Mesothelial cell of epicardium (in vitro differentiated cells): ENCODE measurements around the gene ZNF20. TPM values are rescaled to one million over a fixed set of nuclear protein-coding genes. Genes with fewer than 3 reads are reported as not detected.
"Not testable (repeated sequence)": the region's sequence is repeated elsewhere in the genome, so short reads cannot be mapped to it uniquely, and the experiment has no call there.

Experiments used
- DNase-seq, 2 experiments: peaks; one replicate each; pipeline ENCODE4 v3.0.0; 2021; ENCODE audit warnings: low spot score in 2 of 2; ENCODE audit not compliant: unreplicated experiment in 2 of 2
- H3K27ac Mint-ChIP-seq: 2 replicates; pipeline ENCODE4 v1.8.0; 2021; ENCODE audit warnings: mixed read lengths
- H3K27me3 Mint-ChIP-seq: 2 replicates; pipeline ENCODE4 v1.8.0; 2021; ENCODE audit warnings: low read depth, mixed read lengths
- H3K36me3 Mint-ChIP-seq: 2 replicates; pipeline ENCODE4 v1.8.0; 2021; ENCODE audit warnings: mixed read lengths
- H3K4me1 Mint-ChIP-seq: 2 replicates; pipeline ENCODE4 v1.8.0; 2021; ENCODE audit warnings: mixed read lengths
- H3K4me3 Mint-ChIP-seq: 2 replicates; pipeline ENCODE4 v1.8.0; 2021; ENCODE audit warnings: mild to moderate bottlenecking, moderate library complexity, mixed read lengths
- H3K9me3 Mint-ChIP-seq: 2 replicates; pipeline ENCODE4 v1.8.0; 2021; ENCODE audit warnings: mixed read lengths
- total RNA-seq: library from RNA; stranded (reverse); gene quantifications from 3 replicates; pipeline ENCODE4 v1.2.1, GENCODE V29; 2021
- TF ChIP-seq, protein P1 (sequence below): fragments of 200-600 bp; sonication (generic); IDR thresholded peaks from one replicate; pipeline ENCODE4 v1.5.0; 2021; ENCODE audit warnings: antibody characterized with exemption; ENCODE audit not compliant: unreplicated experiment

The ZNF20 gene
- total RNA-seq, 1 donor from 2014 or later: 11.1 TPM

DNA sequence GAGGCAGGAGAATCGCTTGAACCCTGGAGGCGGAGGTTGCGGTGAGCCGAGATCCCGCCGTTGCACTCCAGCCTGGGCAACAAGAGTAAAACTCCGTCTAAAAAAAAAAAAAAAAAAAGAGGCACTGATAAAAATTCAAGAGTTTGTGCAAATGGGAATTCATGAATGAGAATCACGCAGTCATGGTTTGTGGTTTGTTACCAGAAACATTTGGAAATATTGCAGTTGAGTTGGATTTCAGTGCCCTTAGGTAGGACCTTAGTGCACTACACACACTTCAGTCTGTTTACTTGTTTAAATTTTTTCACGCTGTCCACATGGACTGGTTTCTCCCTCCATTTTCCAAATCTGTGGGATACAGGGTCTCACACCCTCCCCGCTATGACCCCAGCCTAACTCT lies 47.2 kb downstream of the ZNF20 start:
- Mint-ChIP-seq H3K36me3 (peaks cover 20% of the 10 kb centered on the region), H3K27me3 (no peaks in the 10 kb centered on the region), H3K27ac (peak overlapping the region; percentile 80), H3K4me3 (peak overlapping the region; percentile 85), H3K4me1 (peaks cover 6% of the 10 kb centered on the region), H3K9me3 (peaks cover 18% of the 10 kb centered on the region)
- TF ChIP-seq, protein P1, sequence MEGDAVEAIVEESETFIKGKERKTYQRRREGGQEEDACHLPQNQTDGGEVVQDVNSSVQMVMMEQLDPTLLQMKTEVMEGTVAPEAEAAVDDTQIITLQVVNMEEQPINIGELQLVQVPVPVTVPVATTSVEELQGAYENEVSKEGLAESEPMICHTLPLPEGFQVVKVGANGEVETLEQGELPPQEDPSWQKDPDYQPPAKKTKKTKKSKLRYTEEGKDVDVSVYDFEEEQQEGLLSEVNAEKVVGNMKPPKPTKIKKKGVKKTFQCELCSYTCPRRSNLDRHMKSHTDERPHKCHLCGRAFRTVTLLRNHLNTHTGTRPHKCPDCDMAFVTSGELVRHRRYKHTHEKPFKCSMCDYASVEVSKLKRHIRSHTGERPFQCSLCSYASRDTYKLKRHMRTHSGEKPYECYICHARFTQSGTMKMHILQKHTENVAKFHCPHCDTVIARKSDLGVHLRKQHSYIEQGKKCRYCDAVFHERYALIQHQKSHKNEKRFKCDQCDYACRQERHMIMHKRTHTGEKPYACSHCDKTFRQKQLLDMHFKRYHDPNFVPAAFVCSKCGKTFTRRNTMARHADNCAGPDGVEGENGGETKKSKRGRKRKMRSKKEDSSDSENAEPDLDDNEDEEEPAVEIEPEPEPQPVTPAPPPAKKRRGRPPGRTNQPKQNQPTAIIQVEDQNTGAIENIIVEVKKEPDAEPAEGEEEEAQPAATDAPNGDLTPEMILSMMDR: no peak
- no peak for DNase-seq

GRCh38 chr19:12092065-12092867 lies 47.9 kb downstream of the ZNF20 start:
- H3K4me1 Mint-ChIP-seq: peaks cover 6% of the 10 kb centered on the region

GRCh38 chr19:12090807-12091206 lies 49.3 kb downstream of the ZNF20 start:
- DNase-seq: peak; percentile 42 to 80
- peaks cover 16% of the 10 kb centered on the region for H3K36me3 Mint-ChIP-seq
- no peaks in the 10 kb centered on the region for H3K27me3 Mint-ChIP-seq
- H3K9me3 Mint-ChIP-seq: peaks cover 24% of the 10 kb centered on the region
- H3K4me1 Mint-ChIP-seq: peaks cover 6% of the 10 kb centered on the region
- H3K4me3 Mint-ChIP-seq: peak overlapping the region; percentile 44
- TF ChIP-seq, protein P1: peak; percentile 64
- H3K27ac Mint-ChIP-seq: peak overlapping the region; percentile 80

More at GRCh38 chr19:12092065-12092867, 47.9 kb downstream of the ZNF20 start:
- TF ChIP-seq, protein P1: no peak
- Mint-ChIP-seq H3K36me3 (peaks cover 19% of the 10 kb centered on the region), H3K4me3 (peak overlapping the region; percentile 85), H3K9me3 (peaks cover 24% of the 10 kb centered on the region), H3K27ac (peak overlapping the region; percentile 89), H3K27me3 (no peaks in the 10 kb centered on the region)
- DNase-seq: peak; percentile 57 to 84

- no peak for DNase-seq
- Mint-ChIP-seq H3K4me3 (no peak overlapping the region), H3K27me3 (no peaks in the 10 kb centered on the region), H3K27ac (no peak overlapping the region), H3K36me3 (peaks cover 39% of the 10 kb centered on the region), H3K9me3 (peaks cover 41% of the 10 kb centered on the region), H3K4me1 (no peaks in the 10 kb centered on the region)
- TF ChIP-seq, protein P1: no peak
Observed at GRCh38 chr19:12085074-12085818, 54.9 kb downstream of the ZNF20 start.

- not testable (repeated sequence) for DNase-seq, H3K27ac Mint-ChIP-seq, H3K4me3 Mint-ChIP-seq, H3K4me1 Mint-ChIP-seq, H3K27me3 Mint-ChIP-seq
- Mint-ChIP-seq H3K9me3 (peaks cover 49% of the 10 kb centered on the region), H3K36me3 (peaks cover 49% of the 10 kb centered on the region)
Observed at GRCh38 chr19:12083336-12083735, 56.8 kb downstream of the ZNF20 start.

Other genes with a start within 250 kb of the ZNF20 start
- 13.4 to 15.0 TPM (median 14.2 TPM) in 3 replicates for gene ZNF700, start 215.2 kb downstream of the ZNF20 start, total RNA-seq
- 5.9 to 7.2 TPM (median 7.1 TPM) in 3 replicates for gene ZNF763, start 175.3 kb downstream of the ZNF20 start, total RNA-seq
- 16.5 to 20.6 TPM (median 16.5 TPM) in 3 replicates for gene ZNF433, start 104.7 kb downstream of the ZNF20 start, total RNA-seq
- gene ZNF878, start 87.4 kb downstream of the ZNF20 start, total RNA-seq: 0.22 to 0.68 TPM (median 0.40 TPM) in 3 replicates
- 13.5 to 15.1 TPM (median 13.5 TPM) in 3 replicates for gene ZNF844, start 75.6 kb downstream of the ZNF20 start, total RNA-seq
- gene ZNF625, start 16.4 kb upstream of the ZNF20 start, total RNA-seq: 22.9 to 24.4 TPM (median 23.5 TPM) in 3 replicates
- gene ZNF136, start 22.7 kb upstream of the ZNF20 start, total RNA-seq: 16.5 to 18.7 TPM (median 17.9 TPM) in 3 replicates
- 12.6 to 15.3 TPM (median 13.5 TPM) in 3 replicates for gene ZNF44, start 154.5 kb upstream of the ZNF20 start, total RNA-seq
- gene ZNF563, start 193.3 kb upstream of the ZNF20 start, total RNA-seq: 3.9 to 5.0 TPM (median 4.5 TPM) in 3 replicates
- gene ZNF442, start 225.3 kb upstream of the ZNF20 start, total RNA-seq: 3.7 to 5.9 TPM (median 4.3 TPM) in 3 replicates